Hair follicle dermal papilla cell (primary cell): ENCODE data around the gene USP49. TPM values are rescaled to one million over a fixed set of nuclear protein-coding genes. Genes with fewer than 3 reads are reported as not detected.

Experiments
- small RNA-seq: library from RNA; depleted of rRNA; stranded (forward); fragments of <200 nt; gene quantifications from one replicate; pipeline ENCODE3, GENCODE V24; 2012
- total RNA-seq: library from RNA; depleted of rRNA; stranded (reverse); fragments of >200 nt; gene quantifications from 2 replicates; pipeline ENCODE4 v1.2.3, GENCODE V29; 2012

USP49 gene
- total RNA-seq, result 2.8 and 3.7 TPM in 2 replicates

DNA sequence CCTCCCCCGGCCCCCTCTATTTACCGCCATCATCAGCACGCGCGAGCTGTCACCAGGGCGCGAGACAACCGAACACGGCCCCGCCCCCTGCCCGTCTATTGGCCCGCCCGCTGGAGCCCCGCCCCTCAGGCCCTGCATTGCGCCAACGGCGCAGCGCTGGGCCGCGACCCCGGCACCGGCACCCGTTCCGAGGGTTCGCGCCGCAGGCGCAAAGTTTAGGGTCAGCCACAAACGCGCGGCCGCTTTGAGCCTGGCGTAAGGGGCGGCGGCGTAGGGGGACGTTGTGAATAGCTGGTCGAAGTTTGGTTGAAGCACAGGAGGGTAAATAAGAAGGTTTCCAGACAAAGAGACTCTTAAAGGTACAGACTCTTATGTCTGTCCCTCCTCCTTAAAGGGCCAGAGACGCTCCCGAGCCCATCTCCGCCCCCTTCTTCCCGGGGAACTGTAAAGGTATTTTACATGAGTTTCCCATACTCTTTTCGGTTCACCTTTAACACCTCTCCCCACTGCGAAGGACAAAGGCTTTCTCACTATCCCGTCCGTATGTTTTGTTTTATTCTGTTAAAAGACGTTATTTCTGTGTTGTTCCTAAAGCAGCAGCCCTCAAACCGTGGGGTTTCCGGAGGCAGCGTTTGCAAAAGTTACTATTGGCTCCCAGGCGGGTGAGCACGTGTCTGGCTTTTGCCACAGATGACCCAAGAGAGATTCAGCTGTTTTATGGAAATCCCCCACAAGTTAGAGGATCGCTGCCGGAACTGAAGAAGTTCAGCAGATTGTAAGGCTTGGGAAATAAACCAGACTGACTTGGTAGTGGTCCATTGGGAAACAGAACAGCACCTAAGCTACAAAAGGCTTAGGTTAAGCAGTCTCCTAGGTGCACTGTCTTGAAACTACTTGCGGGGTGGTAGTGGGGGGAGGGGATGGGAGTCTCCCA, at the start of gene USP49:
Gene USP49, minus strand, starts transcription at position 76 of the 934 bp plus-strand sequence. CDS start 88,392 bp downstream, outside the sequence.

DNA sequence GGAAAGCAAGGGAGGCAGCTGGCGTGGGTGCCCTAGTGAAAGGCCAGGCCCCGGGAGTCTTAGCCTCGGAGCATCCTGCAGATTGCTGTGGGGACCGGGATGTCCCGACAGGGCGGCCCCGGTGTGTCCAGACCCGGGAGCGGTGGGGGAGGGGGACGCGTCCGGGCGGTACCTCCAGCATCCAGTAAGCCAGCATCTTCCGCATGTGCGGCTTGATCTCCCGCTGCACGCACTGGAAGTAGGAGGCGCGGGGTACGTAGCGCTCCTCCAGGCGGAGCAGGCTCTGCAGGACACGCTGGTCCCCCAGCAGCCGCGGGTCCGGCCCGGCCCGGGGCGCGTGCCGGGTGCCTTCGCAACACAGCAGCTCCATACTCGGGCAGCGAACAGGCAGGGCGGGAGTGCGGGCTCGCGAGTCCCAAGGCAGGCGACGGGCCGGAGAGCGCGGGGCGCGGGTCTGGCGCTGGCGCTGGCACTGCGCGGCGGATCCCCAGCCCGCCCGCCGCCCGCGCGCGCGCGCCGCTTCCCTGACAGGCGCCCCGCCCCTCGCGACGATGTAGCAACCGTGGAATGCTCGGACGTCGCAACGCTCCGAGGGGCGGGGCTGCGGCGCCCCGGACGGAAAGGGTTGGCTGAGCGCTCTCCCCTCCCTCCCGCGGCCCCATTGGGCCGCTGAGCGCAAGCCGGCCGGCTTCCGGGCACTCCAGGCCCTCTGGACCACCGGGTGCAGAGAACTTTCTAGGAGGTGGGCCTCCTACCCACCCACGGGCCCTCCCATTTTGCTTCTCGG, 46.3 kb upstream of the USP49 start, which contains the start of gene CCND3:
Gene CCND3, minus strand, starts transcription at position 529 of the 787 bp plus-strand sequence. Its CDS starts 159 bp downstream, at position 370.

DNA sequence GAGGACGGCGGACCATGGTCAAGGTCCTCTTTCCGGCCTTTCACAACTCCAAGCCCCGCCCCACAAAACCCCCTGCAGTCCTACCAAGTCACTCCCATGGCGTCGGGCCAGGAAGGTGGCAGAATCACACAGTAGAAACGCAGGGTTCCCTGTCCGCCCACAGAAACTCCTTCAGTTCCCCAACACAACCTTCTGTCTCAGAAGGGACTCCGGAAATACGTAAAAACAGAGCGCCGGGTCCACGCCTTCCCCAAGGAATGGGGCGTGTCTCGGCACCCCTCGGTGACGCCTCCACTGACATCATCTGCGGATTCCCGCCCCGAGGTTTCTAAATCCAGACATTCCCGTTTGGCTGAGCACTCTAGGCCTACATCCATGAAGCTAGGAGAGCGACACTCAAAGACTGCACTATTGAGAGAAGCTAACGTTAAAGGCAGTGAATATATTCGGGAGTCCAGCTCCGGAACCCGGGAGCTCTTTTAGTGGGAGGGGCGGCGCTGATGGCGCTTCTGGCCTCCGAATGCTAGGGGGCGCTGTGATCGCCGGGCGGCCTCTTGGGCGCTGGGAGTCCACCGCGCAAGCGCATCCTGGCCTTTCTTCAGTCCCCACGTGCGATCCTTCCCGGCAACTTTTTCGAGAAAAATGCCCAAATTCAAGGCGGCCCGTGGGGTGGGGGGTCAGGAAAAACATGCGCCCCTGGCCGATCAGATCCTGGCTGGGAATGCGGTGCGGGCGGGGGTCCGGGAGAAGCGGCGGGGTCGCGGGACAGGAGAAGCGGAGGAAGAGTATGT, 25.9 kb upstream of the USP49 start, which contains the start of the genes BYSL and MED20:
Gene BYSL, plus strand, starts transcription at position 579 of the 791 bp plus-strand sequence. Its CDS starts 64 bp downstream, at position 643.
Gene MED20, minus strand, starts transcription at position 219 of the 791 bp plus-strand sequence. Its CDS starts 121 bp downstream, at position 98.

DNA sequence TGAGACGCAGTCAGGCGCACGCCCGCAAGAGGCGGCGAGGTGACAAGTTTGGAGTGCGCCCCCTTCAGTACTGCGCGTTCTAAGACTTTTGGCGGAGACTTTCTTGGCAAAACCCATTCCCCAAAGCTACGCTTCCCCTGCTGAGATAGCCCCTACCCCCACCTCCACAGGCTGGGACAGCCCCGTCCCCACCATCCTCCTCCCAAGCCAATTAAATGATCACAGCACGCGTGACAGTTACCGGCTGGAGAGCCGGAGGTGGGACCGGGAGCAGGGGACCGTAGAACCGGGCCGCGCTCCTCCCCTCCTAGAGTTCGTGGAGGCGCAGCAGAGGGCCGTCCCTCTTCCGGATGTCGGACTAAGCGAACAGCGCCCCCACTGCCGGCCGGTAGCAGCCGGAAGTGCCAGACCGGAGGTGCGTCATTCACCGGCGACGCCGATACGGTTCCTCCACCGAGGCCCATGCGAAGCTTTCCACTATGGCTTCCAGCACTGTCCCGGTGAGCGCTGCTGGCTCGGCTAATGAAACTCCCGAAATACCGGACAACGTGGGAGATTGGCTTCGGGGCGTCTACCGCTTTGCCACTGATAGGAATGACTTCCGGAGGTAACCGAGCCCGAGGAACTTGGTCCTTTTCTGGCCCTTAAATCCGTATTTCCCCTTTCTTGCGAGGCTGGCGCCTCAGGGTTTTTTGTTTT, 107.8 kb downstream of the USP49 start, which contains the start of gene TOMM6:
Gene TOMM6, plus strand, starts transcription at position 476 of the 699 bp plus-strand sequence. Its CDS starts 4 bp downstream, at position 480.

DNA sequence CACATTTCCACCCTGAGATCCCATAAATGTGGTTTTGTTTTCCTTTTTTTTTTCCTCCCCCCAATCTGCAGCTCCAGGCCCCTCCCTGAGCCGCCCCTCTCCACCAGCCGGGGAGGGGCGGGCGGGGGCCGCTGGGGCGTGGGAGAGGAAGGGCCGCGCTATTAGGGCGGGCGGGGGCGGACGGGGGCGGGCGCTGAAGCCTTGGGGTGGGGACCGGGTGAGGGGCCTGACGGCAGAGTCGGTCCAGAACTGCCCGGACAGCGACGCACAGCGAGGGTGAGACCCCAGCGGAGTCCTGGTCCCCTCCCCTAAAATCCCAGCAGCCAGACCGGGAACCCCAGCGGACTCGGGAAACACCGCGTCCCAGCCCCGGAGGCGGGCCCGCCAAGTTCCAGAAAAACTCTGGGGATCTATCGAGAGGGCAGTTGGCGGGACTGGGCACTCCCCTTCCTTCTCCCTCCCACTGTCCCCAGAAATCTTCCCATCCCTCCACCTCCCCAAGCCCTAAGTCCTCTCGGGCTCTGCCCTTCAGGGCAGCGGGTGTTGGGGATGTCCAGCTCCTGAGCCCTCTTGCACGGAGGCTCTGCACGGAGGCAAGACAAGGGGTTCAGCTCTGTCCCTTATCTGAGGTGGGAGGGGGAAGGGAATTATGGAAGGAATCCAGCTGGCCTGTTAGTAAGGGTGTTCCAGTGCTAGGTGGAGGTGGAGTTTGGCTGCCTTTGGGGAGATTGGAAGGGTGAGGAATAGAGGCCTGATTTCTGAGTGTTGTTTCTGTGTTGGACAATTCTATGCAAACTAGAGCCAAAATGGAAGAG, 114.4 kb downstream of the USP49 start, which contains the start of gene PRICKLE4:
Gene PRICKLE4, plus strand, starts transcription at position 232 of the 815 bp plus-strand sequence. CDS start 2,692 bp downstream, outside the sequence.

DNA sequence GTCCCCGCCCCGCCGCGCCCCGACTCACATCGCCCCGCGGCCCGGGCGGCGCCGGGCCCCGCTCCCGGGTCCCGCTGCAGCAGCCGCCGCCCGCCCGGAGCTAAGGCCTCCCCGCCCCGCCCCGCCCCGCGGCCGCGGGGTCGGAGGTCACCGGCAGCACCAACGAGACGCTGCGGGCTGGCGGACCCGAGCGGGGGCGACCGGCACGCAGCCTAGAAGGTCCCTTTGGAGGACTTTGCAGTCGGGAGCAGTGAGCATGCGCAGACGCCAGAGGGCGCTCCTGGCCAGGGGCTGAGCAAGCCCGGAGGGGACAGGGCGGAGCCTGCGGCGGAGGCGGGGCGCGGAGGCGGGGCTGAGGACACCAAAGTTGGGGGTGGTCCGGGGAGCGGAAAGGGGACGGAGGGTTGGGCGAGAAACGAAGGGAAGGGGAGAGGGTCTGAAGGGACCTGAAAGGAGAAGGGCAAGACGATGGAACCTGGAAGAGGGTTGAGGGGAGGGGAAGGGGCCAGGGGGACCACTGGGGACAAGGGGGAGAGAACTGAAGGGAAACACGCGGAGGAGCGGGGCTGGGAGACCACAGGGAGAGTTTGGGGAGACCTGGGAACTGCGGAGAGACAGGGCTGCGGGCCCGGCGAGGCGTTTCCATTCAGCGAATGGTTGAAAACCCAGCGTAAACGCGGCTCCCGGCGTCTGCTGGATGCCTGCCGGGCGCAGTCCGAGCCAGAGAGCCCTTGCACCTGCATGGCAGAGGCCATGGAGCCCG, 115.2 kb downstream of the USP49 start, which contains the start of gene FRS3:
Gene FRS3, minus strand, starts transcription at position 113 of the 763 bp plus-strand sequence. CDS start 2,913 bp downstream, outside the sequence.

DNA sequence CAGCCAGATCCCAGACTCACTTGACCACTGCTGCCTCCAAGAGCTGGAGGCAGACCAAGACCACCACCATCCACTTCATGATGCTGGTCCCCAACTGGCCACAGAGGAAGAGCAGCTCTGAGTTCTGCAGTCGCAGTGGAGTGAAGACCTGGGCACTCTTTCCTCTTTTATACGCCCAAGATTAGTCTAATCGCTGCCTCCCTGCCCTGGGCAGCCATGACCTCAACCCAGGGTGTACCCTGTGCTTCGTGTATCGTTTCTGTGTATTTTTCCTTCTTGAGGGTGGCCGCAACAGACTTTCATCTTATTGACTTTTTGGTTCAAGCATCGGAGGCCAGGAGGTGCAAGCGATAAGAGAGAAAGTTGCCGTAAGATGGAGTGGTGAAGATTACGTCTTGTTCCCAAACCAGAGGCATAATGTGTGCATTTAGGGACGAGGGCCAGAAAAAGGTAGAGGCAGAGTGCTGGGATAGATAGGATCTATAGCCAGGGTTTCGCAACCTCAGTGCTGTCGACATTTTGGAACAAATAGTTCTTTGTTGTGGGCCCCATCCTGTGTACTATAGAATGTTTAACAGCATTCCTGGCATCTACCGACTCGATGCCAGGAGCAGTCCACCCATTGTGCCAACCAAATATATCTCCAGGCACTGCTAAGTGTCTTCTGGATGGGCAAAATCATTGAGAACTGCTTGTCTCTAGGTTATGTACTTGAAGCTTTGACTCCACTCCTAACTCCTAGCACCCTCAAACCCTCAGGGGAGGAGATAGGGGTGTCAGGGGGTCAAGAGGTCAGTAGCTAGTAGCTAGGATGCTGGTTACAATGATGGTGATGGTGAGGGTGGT, 147.7 kb downstream of the USP49 start, which contains the start of gene PGC:
Gene PGC, minus strand, starts transcription at position 142 of the 846 bp plus-strand sequence. Its CDS starts 63 bp downstream, at position 79.

Small RNA genes lying within 50 kb of the gene (small RNA-seq; reads per million reads assigned to genes)
- not detected for gene AL365205.2
- not detected for gene AL365205.3
- gene RF00019, result not detected
- gene RF00393, result not detected

Other genes with a start within 250 kb of the USP49 start
- gene TFEB, start 159.8 kb downstream of the USP49 start, total RNA-seq, result 8.1 and 9.2 TPM in 2 replicates
- gene PGC, start 148.0 kb downstream of the USP49 start, total RNA-seq, result not detected in 2 replicates
- 1.5 and 2.8 TPM in 2 replicates for gene FRS3, start 115.5 kb downstream of the USP49 start, total RNA-seq
- not detected in 2 replicates for gene PRICKLE4, start 114.6 kb downstream of the USP49 start, total RNA-seq
- gene TOMM6, start 107.7 kb downstream of the USP49 start, total RNA-seq, result 37.8 and 60.1 TPM in 2 replicates
- 34.7 and 39.1 TPM in 2 replicates for gene MED20, start 25.8 kb upstream of the USP49 start, total RNA-seq
- gene BYSL, start 26.1 kb upstream of the USP49 start, total RNA-seq, result 10.1 and 17.0 TPM in 2 replicates
- 26.7 and 27.3 TPM in 2 replicates for gene CCND3, start 46.4 kb upstream of the USP49 start, total RNA-seq
- gene TAF8, start 155.1 kb upstream of the USP49 start, total RNA-seq, result 13.7 and 15.3 TPM in 2 replicates
- 1.5 and 2.6 TPM in 2 replicates for gene C6orf132, start 247.2 kb upstream of the USP49 start, total RNA-seq